GM23338 (cell line): ENCODE data around the gene GVQW3.

Experiments
- EZH2 ChIP-seq: fragments of 200-600 bp; sonication (generic); IDR thresholded peaks from one replicate; pipeline ENCODE4 v1.8.0; 2017; ENCODE audit warnings: antibody characterized with exemption, mild to moderate bottlenecking, low read depth; ENCODE audit not compliant: unreplicated experiment
- EZH2phosphoT487 ChIP-seq: fragments of 200-600 bp; sonication (generic); IDR thresholded peaks from one replicate; pipeline ENCODE4 v1.8.1; 2018; ENCODE audit warnings: antibody characterized with exemption; ENCODE audit not compliant: unreplicated experiment
- TF ChIP-seq, protein P1 (sequence below), 2 experiments: fragments of 200-600 bp in 1 of 2; sonication (generic) in 1 of 2; conservative IDR thresholded peaks; 2 replicates each; pipeline versions ENCODE4 v1.5.1 to v1.6.1; 2016 to 2017; ENCODE audit warnings: antibody characterized with exemption in 2 of 2, low read depth in 2 of 2, mild to moderate bottlenecking in 2 of 2, moderate library complexity in 1 of 2

DNA sequence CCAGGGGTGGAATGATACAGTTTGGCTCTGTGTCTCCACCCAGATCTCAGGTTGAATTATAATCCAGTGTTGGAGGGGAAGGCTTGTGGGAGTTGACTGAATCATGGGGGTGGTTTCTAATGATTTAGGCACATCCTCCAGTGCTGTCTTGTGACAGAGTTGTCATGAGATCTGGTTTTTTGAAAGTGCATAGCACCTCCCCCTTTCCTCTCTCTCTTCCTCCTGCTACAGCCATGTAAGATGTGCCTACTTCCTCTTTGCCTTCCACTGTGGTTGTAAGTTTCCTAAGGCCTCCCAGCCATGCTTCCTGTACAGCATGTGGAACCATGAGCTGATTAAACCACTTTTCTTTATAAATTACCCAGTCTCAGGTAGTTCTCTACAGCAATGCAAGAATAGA is 45.3 kb upstream of the GVQW3 start:
- TF ChIP-seq EZH2phosphoT487 (no peak), EZH2 (no peak)
- TF ChIP-seq, protein P1, sequence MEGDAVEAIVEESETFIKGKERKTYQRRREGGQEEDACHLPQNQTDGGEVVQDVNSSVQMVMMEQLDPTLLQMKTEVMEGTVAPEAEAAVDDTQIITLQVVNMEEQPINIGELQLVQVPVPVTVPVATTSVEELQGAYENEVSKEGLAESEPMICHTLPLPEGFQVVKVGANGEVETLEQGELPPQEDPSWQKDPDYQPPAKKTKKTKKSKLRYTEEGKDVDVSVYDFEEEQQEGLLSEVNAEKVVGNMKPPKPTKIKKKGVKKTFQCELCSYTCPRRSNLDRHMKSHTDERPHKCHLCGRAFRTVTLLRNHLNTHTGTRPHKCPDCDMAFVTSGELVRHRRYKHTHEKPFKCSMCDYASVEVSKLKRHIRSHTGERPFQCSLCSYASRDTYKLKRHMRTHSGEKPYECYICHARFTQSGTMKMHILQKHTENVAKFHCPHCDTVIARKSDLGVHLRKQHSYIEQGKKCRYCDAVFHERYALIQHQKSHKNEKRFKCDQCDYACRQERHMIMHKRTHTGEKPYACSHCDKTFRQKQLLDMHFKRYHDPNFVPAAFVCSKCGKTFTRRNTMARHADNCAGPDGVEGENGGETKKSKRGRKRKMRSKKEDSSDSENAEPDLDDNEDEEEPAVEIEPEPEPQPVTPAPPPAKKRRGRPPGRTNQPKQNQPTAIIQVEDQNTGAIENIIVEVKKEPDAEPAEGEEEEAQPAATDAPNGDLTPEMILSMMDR (conservative IDR thresholded peaks at IDR 0.05; ENCODE audit: low read depth in 2 of 2) = no peak
